ENCODE data around the gene CACNB2. TPM values are rescaled to one million over a fixed set of nuclear protein-coding genes. Genes with fewer than 3 reads are reported as not detected.

CACNB2 gene
- total RNA-seq, 1 donor = 1.3 TPM

GRCh38 chr10:18417950-18418527 is 277.8 kb downstream of the CACNB2 start:
- DNase-seq (ENCODE audit: low read depth) = no peak
- no peak overlapping the region for H3K4me3 ChIP-seq (ENCODE audit: low read depth, low read length)
- TF ChIP-seq CTCF (IDR thresholded peaks at IDR 0.05; ENCODE audit: insufficient read depth, low read depth, low read length) = no peak

- DNase-seq (ENCODE audit: low read depth) = no peak
- TF ChIP-seq CTCF (IDR thresholded peaks at IDR 0.05; ENCODE audit: insufficient read depth, low read depth, low read length) = no peak
- no peak overlapping the region for H3K4me3 ChIP-seq (ENCODE audit: low read depth, low read length)
Measured at GRCh38 chr10:18418541-18419215, 278.5 kb downstream of the CACNB2 start.

- no peak for TF ChIP-seq CTCF (IDR thresholded peaks at IDR 0.05; ENCODE audit: insufficient read depth, low read depth, low read length)
- no peak for DNase-seq (ENCODE audit: low read depth)
- H3K4me3 ChIP-seq (ENCODE audit: low read depth, low read length) = no peak overlapping the region
Measured at GRCh38 chr10:18419945-18420344, 279.7 kb downstream of the CACNB2 start.

GRCh38 chr10:18421726-18422293 is 281.6 kb downstream of the CACNB2 start:
- no peak for TF ChIP-seq CTCF (IDR thresholded peaks at IDR 0.05; ENCODE audit: insufficient read depth, low read depth, low read length)
- no peak overlapping the region for H3K4me3 ChIP-seq (ENCODE audit: low read depth, low read length)
- no peak for DNase-seq (ENCODE audit: low read depth)

GRCh38 chr10:18423058-18423637 is 282.9 kb downstream of the CACNB2 start:
- no peak for DNase-seq (ENCODE audit: low read depth)
- H3K4me3 ChIP-seq (ENCODE audit: low read depth, low read length) = no peak overlapping the region
- no peak for TF ChIP-seq CTCF (IDR thresholded peaks at IDR 0.05; ENCODE audit: insufficient read depth, low read depth, low read length)

GRCh38 chr10:18424200-18424599 is 284.0 kb downstream of the CACNB2 start:
- DNase-seq (ENCODE audit: low read depth) = no peak
- no peak for TF ChIP-seq CTCF (IDR thresholded peaks at IDR 0.05; ENCODE audit: insufficient read depth, low read depth, low read length)
- no peak overlapping the region for H3K4me3 ChIP-seq (ENCODE audit: low read depth, low read length)

All from fibroblast of villous mesenchyme (primary cell).